Measurements from ENCODE around the gene PTPN23.
"Not testable (repeated sequence)": the region's sequence is repeated elsewhere in the genome, so short reads cannot be mapped to it uniquely, and the experiment has no call there.

Gene PTPN23

DNA sequence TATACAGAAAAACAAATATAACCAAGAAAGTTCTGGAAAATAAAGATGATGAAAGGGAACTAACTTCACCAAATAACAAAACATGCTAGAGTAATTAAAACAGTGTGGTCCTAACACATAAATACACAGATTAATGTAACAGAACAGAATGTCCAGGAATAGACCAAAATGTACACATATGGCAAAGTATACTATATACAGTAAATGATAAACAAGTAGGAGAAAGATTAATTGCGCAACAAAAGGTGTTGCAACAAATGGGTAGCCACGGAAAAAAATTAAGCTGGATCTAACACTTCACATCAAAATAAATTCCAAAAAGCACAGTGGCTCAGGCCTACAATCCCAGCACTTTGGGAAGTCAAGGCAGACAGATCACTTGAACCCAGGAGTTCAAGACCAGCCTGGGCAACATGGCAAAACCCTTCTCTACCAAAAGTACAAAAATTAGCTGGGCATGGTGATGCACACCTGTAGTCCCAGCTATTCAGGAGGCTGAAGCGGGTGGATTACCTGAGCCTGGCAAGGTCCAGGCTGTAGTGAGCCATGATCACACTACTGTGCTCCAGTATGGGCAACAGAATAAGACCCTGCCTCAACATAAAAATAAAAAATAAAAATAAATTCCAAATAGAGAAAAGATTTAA lies 75.1 kb downstream of the PTPN23 start:
- no peak overlapping the region for H3K4me3 ChIP-seq (ENCODE audit: control insufficient read depth, low read depth, low read length)
- DNase-seq (ENCODE audit: low read depth): no peak
- TF ChIP-seq, protein P1, sequence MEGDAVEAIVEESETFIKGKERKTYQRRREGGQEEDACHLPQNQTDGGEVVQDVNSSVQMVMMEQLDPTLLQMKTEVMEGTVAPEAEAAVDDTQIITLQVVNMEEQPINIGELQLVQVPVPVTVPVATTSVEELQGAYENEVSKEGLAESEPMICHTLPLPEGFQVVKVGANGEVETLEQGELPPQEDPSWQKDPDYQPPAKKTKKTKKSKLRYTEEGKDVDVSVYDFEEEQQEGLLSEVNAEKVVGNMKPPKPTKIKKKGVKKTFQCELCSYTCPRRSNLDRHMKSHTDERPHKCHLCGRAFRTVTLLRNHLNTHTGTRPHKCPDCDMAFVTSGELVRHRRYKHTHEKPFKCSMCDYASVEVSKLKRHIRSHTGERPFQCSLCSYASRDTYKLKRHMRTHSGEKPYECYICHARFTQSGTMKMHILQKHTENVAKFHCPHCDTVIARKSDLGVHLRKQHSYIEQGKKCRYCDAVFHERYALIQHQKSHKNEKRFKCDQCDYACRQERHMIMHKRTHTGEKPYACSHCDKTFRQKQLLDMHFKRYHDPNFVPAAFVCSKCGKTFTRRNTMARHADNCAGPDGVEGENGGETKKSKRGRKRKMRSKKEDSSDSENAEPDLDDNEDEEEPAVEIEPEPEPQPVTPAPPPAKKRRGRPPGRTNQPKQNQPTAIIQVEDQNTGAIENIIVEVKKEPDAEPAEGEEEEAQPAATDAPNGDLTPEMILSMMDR (IDR thresholded peaks at IDR 0.05; ENCODE audit: control insufficient read depth, insufficient read depth, low read depth, low read length, missing control alignments): no peak

DNA sequence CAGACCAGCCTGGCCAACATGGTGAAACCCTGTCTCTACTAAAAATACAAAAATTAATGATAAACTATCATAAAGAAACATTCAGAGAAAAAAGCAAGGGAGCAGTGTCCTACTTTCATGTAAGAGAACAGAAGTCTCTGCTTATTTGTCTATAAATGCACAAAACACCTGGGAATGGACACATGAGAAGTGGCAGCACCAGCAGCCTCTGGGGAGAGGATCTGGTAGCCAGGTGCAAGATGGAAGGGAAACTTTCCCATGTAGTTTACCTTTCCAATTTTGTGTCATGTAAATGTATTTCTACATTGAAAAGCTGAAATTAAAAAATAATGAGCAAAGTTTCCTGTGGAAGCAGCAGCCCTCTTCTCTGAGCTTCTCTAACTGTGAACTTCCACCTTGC lies 76.2 kb downstream of the PTPN23 start:
- TF ChIP-seq, protein P1 (IDR thresholded peaks at IDR 0.05; ENCODE audit: control insufficient read depth, insufficient read depth, low read depth, low read length, missing control alignments): no peak
- H3K4me3 ChIP-seq (ENCODE audit: control insufficient read depth, low read depth, low read length): no peak overlapping the region
- DNase-seq (ENCODE audit: low read depth): no peak

- DNase-seq (ENCODE audit: low read depth); H3K4me3 ChIP-seq (ENCODE audit: control insufficient read depth, low read depth, low read length): not testable (repeated sequence)
Measured at GRCh38 chr3:47459534-47460085, 78.8 kb downstream of the PTPN23 start.
